22Rv1 (cell line): ENCODE measurements around the gene SIRT7.
A peak's percentile ranks its signal among the peaks of the same experiment; 100 is the strongest.

Experiments
- CTCF ChIP-seq: fragments of 450-650 bp; IDR thresholded peaks from 2 replicates; pipeline ENCODE4 v1.5.1; 2017; ENCODE audit warnings: mild to moderate bottlenecking
- ZFX ChIP-seq: fragments of 450-650 bp; IDR thresholded peaks from 2 replicates; pipeline ENCODE4 v1.6.1; 2017; ENCODE audit warnings: antibody characterized with exemption, borderline replicate concordance

GRCh38 chr17:81911969-81912368, 6.0 kb downstream of the SIRT7 start:
- TF ChIP-seq CTCF (peak; percentile 32), ZFX (no peak)
